ENCODE measurements around the gene ARL16.
A peak's percentile ranks its signal among the peaks of the same experiment; 100 is the strongest.

The ARL16 gene

GRCh38 chr17:81713556-81714411 lies 30.2 kb upstream of the ARL16 start:
- in situ Hi-C loops (cut with MboI; ENCODE audit: low pct_unique_long_range_greater_than_20kb, low sequenced_read_pairs), result no loop called here
- no peak for DNase-seq

- peak; percentile 26 for DNase-seq
- in situ Hi-C loops (cut with MboI; ENCODE audit: low pct_unique_long_range_greater_than_20kb, low sequenced_read_pairs), result no loop called here
Measured at GRCh38 chr17:81713004-81713555, 29.5 kb upstream of the ARL16 start.

GRCh38 chr17:81712468-81713003 lies 28.9 kb upstream of the ARL16 start:
- DNase-seq, result peak; percentile 50

GRCh38 chr17:81711814-81712467 lies 28.3 kb upstream of the ARL16 start, which contains the start of gene SLC25A10:
TSS of gene SLC25A10 (plus strand) at chr17:81712284. CDS start at chr17:81712427, 143 bp downstream.
- in situ Hi-C loops (cut with MboI; ENCODE audit: low pct_unique_long_range_greater_than_20kb, low sequenced_read_pairs), result no loop called here
- DNase-seq, result peak; percentile 80

More at GRCh38 chr17:81712468-81713003, 28.9 kb upstream of the ARL16 start:
- in situ Hi-C loops (cut with MboI; ENCODE audit: low pct_unique_long_range_greater_than_20kb, low sequenced_read_pairs), result no loop called here

GRCh38 chr17:81710514-81711308 lies 27.1 kb upstream of the ARL16 start:
- peak; percentile 69 for DNase-seq

GRCh38 chr17:81708739-81709185 lies 25.2 kb upstream of the ARL16 start:
- in situ Hi-C loops (cut with MboI; ENCODE audit: low pct_unique_long_range_greater_than_20kb, low sequenced_read_pairs), result no loop called here

More at GRCh38 chr17:81710514-81711308, 27.1 kb upstream of the ARL16 start:
- in situ Hi-C loops (cut with MboI; ENCODE audit: low pct_unique_long_range_greater_than_20kb, low sequenced_read_pairs), result no loop called here

GRCh38 chr17:81707725-81708646 lies 24.4 kb upstream of the ARL16 start:
- in situ Hi-C loops (cut with MboI; ENCODE audit: low pct_unique_long_range_greater_than_20kb, low sequenced_read_pairs), result no loop called here
- DNase-seq, result no peak

More at GRCh38 chr17:81708739-81709185, 25.2 kb upstream of the ARL16 start:
- no peak for DNase-seq

- in situ Hi-C loops (cut with MboI; ENCODE audit: low pct_unique_long_range_greater_than_20kb, low sequenced_read_pairs), result no loop called here
- DNase-seq, result no peak
Measured at GRCh38 chr17:81706757-81707624, 23.4 kb upstream of the ARL16 start.

GRCh38 chr17:81706232-81706611 lies 22.6 kb upstream of the ARL16 start:
- in situ Hi-C loops (cut with MboI; ENCODE audit: low pct_unique_long_range_greater_than_20kb, low sequenced_read_pairs), result no loop called here
- DNase-seq, result no peak

- in situ Hi-C loops (cut with MboI; ENCODE audit: low pct_unique_long_range_greater_than_20kb, low sequenced_read_pairs), result no loop called here
- DNase-seq, result no peak
Measured at GRCh38 chr17:81705518-81706231, 22.1 kb upstream of the ARL16 start.

- in situ Hi-C loops (cut with MboI; ENCODE audit: low pct_unique_long_range_greater_than_20kb, low sequenced_read_pairs), result no loop called here
- DNase-seq, result no peak
Measured at GRCh38 chr17:81703747-81704654, 20.4 kb upstream of the ARL16 start.

GRCh38 chr17:81702934-81703746 lies 19.5 kb upstream of the ARL16 start, which contains the start of gene MRPL12:
TSS of gene MRPL12 (plus strand) at chr17:81703367. CDS start at chr17:81703502, 135 bp downstream.
- in situ Hi-C loops (cut with MboI; ENCODE audit: low pct_unique_long_range_greater_than_20kb, low sequenced_read_pairs), result no loop called here
- peak; percentile 92 for DNase-seq

- no peak for DNase-seq
- in situ Hi-C loops (cut with MboI; ENCODE audit: low pct_unique_long_range_greater_than_20kb, low sequenced_read_pairs), result no loop called here
Measured at GRCh38 chr17:81701288-81702071, 17.9 kb upstream of the ARL16 start.

Measured in KBM-7 (cell line).